Embryonic facial prominence (tissue), 1 donor: Measurements from ENCODE around the gene CDCA4.

Experiments used
- DNase-seq: peaks from one replicate; pipeline ENCODE4 v3.0.0-alpha.2; 2016; ENCODE audit errors: extremely low spot score

Gene CDCA4

DNA sequence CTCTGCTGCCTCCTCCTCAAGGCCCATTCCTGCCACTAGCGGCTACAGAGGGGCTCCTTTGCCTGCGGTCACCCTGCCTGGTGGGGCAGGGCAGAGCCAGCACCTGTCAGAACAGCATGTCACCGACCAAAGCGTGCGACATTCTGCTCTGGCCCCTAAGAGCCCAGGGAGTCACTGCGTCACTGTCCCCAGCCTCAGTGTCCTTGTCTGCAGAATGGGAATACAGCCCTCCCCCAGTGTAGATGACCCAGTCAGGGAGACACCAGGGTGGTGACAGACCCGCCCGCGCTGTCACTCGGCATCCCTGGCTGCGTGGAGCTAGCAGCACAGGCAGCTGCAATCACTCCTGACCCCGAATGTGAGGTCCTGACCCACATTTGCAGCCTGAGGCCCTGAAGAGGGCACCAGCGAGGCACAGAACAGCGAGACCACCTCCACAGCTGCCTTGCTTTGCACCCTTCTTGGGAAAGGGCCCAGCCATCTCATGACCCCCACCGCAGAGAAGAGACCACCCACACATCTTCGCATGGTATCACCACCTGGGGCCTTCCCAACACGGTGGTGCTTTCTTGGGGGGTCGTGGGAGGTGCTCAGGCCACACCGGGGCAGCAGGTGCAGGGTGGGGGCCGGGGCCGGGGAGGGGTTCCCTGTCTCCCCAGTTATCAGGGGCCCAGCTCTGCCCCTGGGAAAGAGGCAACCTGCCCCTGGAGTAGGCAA is 45.2 kb downstream of the CDCA4 start:
- no peak for DNase-seq

GRCh38 chr14:104974665-104975390 is 46.1 kb downstream of the CDCA4 start:
- DNase-seq, result no peak

DNA sequence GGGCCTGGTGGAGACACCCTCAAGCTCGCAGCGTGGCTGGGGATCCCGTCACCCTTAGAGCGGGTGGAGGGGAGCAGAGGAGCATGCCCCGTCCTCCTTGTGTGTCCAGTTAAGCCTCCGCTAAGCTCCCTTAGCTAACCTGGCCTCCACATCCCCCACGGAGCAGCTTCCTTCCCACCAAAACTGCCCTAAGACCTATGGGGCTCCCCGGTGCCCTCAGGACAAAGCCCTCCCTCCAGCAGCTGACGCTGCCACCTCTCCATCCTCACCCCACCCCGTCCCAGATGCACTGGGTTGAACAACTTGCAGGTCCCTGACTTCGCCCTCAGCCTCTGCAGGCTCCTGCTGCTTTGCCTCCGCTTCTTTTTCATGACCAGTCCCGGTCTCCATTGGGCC is 46.7 kb downstream of the CDCA4 start:
- no peak for DNase-seq

DNA sequence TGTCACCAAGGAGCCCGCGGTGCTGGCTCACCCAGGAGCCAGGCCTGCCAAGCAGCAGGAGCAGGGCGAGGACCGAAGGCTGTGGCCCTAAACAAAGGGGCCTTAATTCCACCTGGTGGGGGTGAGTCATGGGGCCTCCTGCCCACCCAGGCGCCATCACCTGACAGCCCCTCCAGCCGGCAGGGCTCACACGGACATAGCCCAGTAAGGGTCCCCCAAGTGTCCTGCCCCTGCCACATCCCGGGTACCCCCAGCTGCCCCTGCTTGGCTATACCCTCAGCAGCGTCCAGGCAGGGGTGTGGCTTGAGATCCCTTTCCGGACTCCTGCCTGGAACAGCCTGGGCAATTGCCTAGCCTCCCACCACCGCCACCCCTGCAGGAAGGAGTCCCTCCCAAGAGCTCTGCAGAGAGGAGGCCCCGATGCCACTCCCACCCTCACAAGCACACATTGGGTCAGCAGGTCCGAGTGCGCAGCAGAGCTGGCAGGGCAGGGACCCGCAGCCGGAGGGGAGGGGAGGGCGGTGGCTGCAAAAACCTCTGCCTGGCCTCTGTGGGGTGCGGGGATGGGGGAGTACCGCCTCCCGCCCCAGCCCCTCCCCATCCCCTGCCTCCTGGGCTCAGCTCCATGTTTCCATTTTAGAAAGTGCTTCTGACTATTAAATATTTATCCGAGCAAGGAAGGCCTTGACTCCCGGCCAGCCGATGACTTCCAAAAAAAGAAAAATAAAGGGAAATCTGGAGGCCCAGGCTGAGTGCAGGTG is 47.3 kb downstream of the CDCA4 start:
- no peak for DNase-seq

- DNase-seq, result no peak
Observed at GRCh38 chr14:104973135-104973384, 47.8 kb downstream of the CDCA4 start.

- no peak for DNase-seq
Observed at GRCh38 chr14:104972301-104973134, 48.4 kb downstream of the CDCA4 start.

DNA sequence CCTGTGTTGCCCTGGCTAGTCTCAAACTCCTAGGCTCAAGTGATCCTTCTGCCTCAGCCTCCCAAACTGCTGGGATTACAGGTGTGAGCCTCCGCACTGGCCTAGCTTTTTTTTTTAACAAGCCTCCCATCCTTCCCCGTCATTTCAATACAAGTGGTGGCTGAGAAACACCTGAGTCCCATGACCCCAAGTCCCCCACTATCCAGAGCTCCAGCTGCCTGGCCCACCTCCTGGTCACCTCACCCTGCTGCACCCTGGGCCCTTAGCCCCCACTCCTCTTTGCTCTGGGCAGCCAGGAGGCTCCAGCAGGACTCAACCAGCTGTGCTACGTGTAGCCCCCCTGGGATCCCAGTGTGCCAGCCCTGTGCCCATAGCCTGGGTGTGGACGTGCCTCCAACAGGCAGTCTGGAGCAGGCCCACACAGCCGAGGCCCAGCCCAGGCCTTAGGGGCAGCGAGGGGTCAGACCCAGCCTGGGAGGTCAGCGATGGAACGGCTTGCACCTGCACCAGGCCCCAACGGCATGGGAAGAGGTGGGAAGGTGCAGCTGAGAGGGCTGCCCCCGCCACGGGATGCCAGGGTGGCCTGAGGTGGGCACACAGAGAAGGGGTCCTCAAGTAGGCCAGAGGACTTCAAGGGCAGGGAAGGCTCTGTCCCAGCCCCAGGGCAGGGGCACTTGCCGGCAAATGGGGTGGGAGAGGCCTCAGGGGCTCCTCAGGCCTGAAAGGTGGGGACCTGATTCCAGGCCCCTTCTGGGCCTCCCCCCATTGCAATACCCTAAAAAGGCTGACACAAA is 49.2 kb downstream of the CDCA4 start:
- no peak for DNase-seq

- no peak for DNase-seq
Observed at GRCh38 chr14:104970231-104971068, 50.4 kb downstream of the CDCA4 start.

DNA sequence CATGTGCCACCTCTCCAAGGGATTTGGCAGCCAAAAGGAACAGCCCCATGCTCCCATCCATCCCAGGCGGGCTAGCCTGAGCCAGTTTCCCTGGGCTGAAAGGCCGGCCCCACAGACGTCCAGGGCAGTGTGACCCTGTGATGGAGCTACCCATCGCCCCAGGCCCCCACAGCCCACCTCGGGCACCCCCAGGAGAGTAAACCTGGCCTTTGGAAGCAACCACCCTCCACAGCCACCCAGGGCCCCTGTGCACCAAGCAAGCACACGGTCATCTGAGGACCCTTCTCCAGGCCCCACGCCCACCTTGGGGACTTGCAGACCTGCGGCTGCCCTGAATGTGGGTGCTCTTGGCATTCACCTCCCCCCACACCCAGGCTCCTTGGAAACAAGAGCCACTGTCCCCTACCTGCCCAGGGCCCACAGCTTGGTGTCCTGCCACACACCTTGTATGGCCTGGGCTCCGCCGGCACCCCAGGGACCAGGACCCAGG is 51.1 kb downstream of the CDCA4 start:
- DNase-seq, result no peak

DNA sequence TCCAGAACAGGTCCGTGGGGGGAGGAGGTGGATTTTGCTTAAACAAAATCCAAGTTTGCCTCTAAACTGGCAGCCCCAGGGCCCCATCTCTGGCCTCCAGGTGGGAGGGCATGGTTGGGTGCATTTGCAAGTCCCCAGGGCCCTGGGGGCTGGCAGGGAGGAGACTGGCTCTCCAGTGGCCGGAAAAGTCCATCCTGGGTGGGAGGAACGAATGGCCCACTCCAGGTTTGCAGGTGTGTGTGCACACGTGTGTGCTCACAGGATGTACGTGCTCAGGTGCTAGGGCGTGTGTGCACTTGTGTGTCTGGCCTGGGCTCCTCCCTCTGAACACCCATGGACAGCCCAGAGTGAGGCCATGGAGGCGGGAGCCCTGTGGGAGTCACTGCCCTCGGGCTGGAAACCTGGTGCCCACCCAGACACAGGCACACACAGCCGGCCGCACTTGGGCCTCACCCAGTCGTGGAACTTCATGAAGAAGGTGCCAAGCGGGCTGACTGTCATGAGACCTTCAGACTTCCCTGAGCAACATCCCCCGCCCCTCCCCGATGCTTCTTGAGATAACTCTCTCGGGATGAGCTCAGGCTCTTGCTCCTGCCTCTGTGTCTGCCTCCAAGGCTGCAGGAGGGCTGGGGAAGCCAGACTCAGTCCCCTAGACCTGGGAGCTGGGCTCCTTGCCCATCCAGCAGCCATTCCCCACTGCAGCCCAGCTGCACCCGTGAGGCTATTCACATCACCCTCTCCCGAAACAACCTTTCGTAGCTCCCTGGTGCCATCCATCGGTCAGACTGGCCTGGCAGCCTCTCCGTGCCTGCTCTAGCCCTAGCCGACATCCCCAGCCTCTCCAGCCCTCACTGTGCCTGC is 52.1 kb downstream of the CDCA4 start:
- DNase-seq, result no peak

GRCh38 chr14:104968153-104968527 is 52.7 kb downstream of the CDCA4 start:
- no peak for DNase-seq

DNA sequence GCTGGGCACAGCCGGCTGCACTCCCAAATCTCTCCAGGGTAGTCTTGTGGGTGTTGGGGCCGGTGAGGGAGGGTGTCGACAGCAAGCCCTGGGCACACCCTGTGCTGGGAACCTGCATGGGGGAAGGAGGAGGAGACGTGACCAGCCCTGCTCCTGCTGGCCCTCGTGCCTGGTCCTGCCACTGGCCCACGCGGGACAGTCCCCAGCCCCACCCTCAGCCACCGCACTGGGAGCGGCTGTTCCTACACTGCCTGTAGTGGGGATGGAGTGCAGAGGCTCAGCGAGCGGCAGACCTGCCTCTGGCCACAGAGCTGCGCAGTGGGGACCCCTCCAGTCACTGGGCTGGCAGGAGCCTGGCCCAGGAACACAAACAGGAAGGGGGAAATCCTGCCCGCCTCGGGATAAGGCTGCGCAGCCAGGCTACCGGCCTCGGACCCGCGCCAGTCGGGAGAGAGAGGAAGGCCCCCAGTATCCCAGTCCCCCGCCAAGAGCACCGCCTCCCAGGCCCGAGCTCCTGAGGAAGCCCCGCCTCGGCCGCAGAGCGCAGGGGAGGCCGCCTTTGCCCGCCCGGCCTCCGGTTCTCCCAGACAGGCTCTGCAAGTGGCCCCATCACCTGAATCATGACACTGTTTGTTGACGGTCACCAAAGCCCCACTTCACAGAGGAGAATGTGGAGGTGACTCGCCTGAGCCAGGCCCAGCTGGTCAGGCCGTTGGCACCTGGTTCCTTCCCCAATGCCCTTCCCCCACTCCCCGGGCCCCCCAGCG is 53.3 kb downstream of the CDCA4 start:
- DNase-seq, result no peak

- DNase-seq, result no peak
Observed at GRCh38 chr14:104966981-104967385, 53.9 kb downstream of the CDCA4 start.

DNA sequence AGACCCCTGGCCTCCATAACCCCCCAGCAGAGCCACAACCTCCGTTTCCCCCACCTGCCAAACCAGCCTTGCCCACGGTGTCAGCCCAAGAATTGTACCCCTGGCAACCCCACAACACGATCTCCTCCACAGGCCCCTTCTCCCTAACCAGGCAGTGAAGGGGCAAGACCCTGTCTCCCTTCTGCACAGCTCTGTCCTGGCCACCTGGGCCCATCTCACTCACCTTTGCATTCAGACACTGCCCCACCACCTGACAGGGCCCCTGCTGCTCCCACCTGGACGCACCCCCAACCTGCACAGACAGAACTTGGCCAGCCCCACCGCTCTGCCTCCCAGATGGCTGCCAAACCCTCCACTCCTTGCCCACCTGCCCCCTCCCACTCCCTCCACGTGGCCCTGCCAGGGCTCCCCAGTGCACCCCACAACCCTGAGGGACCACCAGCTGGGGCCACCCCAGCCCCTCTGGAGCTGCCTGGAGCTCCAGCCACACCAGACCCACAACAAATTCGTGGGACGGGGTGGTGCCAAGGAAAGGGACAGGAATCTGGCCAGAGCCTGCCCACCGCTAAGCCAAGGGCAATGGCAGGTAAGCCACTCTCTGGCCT is 54.5 kb downstream of the CDCA4 start:
- no peak for DNase-seq

DNA sequence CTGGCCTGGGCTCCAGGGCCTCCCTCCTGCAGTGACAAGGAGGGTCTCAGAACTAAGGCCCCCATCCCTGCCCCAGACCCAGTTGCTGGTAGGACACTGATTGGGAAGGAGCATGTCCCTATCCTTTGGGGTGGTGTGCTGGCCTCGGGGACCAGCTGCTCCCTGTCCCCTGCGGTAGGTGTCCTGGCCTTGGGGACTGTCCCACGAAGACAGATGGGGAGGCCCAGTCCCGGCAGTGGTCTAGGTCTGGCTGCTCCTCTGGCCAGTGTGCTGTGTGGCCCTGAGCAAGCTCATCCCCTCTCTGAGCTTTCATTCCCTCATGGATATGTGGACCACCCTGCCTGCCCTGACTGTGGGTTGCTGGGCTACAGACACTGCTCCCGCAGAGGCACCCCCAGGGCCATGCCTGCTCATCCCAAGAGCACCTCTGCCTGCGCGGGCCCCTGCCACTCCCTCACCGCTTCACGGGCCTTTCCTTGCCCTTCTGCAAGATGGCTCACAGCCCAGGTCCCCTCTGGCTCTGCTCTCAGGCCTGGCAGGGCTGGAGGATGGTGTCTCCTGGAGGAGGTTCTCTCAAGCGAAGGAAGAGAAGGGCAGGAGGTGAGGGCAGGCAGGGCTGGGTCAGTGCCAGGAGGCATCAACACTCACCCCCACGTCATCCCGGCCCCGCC is 55.2 kb downstream of the CDCA4 start:
- DNase-seq, result no peak

- DNase-seq, result no peak
Observed at GRCh38 chr14:104964546-104964945, 56.3 kb downstream of the CDCA4 start.
